HG03045 (cell line): ENCODE data around the gene MBOAT2.

Source experiments
- ATAC-seq: cut with Tn5 transposase; IDR thresholded peaks from one replicate; pipeline ENCODE4 v1.9.1; 2021; ENCODE audit warnings: mild to moderate bottlenecking, moderate library complexity; ENCODE audit not compliant: unreplicated experiment

Gene MBOAT2

DNA sequence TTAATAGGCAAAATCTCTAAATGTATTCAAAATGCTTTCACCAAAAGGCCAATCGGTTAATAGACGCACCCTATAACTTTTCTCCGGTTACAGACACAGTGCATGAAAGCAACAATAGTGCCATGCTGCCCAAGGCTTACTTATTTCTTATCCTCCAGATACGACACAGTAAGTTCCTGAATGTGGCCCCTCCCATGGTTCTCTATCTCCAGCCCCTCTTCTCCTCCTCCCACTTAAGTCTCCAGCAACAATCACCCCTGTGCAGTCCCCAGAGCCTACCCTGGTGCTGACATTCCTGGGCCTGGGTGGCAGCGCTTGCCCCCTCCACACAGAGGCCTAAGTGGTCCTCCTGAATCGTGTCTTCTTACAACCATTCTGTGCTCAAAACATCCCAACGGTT, 169.6 kb downstream of the MBOAT2 start:
- no peak for ATAC-seq

DNA sequence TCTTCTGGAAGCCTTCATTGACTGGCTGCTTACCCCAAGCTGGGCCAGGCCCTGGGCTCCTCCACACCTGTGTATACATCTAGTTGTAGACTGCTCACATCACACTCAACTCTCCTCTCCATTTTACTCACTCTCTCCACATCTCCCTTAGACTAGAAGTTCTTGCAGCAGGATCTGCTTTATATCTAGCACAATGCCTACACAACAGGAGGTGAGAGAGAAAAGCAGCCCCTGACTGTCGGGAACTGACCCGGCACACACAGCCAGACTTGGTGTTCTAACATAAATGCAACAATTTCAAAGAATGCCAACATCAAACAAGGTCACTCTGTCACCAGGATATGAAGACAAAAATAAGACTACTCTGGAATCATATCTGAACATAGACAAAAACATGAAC, 172.0 kb downstream of the MBOAT2 start:
- ATAC-seq, result no peak

DNA sequence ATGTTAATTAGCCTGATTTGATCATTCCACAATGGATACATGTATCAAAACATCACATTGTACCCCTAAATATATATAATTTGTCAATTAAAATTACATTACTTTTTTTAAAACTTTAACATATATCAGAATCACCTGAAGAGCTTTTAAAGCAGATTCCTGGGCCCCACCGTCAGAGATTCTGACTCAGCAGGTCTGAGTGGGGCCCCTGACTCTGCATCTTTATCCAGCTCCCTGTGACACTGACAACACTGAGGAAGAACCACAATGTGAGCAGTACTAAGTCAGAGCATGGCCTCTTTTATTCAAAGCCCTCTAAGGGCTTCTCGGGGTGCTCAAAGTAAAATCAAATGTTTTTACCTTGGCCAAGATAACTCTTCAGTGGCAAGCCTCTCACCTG, 175.8 kb downstream of the MBOAT2 start:
- ATAC-seq, result no peak

DNA sequence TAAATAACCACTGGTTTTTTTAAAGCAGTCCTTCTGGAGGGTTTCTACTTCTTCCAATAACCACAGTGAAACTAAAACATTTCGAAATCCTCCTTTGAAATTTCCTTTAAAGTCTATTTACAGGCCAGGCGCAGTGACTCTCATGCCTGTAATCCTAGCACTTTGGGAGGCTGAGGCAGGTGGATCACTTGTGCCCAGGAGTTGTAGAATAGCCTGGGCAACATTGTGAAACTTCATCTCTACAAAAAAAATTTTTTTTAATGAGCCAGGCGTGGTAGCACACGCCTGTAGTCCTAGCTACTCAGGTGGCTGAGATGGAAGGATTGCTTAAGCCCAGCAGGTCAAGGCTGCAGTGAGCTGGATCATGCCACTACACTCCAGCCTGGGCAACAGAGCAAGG, 181.3 kb downstream of the MBOAT2 start:
- ATAC-seq, result no peak

DNA sequence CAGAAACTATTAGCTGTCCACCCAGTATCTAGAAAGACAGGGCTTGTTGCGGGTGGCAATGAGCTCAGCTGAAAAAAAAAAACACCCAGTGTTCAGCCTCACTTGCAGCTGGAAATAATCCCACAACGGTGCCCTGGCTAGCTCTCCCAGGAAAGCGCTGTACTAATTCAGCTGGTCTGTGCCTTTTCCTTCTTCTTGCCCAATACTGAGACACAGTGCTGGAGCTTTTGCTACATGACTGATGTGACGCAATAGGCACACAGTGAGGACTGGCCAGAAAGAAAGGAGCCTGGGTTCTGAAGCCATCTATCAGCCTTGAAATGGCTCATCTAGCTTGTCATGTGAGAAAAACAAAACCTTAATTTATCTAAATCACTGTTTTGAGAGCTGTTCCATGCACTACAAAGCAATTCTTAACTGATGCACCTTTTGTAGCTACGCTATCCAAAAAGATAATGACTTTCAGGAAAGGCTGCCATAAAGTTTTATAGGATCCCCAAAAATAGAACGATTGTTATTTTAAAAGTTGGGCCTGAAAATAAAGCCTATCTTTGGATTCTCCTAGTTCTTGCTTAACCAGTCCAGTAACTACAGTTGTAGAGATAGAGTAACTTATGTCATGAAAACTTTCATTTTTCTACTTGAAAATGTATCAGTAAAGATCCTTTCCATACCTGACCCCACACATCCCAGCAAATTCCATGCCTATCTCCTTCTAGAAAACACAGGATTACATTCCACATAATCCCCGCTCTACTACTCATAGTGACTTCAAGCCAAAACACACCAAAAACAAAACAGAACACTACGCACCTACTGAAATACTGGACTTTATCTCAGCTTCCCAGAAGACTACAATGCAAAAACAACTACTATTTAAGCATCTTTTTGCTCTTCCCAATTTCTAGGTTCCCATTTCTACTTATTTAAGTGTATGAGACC, 181.9 kb downstream of the MBOAT2 start:
- ATAC-seq, result no peak

DNA sequence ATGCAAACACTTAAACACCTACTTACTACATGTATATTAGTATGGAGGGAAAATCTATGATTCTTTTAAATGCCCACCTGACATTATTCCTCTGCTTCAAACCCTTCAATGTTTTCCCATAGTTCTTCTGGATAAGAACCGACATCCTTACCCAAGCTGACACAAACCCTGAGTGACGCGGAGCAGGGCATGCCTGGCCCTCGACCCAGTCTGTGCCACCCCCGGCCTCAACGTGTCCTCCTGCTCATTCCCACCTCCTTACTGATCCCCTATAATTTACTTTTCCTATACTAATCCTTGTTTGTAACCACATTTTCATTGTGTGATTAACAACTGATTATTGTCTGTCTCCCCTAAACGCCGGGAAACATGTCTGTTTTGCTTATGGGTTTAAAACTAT, 183.5 kb downstream of the MBOAT2 start:
- no peak for ATAC-seq

DNA sequence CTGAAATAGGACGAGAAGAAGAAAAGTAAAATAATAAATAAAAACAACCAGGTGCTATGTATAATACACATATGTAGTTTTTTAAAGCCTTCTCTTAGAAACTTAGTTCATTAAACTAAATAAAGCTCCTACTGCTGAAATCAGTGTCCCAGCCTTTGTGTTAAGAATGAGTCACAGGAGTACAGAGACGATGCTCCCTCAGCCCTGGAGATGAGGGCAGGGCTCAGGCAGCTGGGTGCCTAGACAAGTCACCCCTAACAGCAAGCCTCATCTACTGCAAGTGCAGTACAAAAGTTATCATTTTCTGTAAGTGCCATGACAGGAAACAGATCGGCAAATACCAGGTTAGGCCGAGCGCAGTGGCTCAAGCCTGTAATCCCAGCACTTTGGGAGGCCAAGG, 184.3 kb downstream of the MBOAT2 start:
- ATAC-seq, result no peak

DNA sequence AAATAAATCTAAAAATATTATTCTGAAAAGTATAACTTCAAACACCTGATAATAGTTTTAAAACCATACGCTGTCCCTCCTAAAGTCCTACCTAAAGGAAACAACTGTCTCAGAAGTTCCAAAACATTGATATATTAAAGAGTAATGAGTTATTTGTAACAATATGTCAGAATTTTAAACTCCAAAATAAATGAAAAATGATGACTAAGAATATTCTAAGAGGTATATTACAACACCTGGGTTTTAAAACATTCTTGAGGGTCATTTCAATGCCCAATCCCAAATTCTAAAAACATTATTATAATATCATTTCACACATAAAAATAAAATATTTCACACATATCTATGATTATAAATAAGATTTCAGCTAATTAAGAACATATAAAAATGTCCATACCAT, 186.3 kb downstream of the MBOAT2 start:
- no peak for ATAC-seq

DNA sequence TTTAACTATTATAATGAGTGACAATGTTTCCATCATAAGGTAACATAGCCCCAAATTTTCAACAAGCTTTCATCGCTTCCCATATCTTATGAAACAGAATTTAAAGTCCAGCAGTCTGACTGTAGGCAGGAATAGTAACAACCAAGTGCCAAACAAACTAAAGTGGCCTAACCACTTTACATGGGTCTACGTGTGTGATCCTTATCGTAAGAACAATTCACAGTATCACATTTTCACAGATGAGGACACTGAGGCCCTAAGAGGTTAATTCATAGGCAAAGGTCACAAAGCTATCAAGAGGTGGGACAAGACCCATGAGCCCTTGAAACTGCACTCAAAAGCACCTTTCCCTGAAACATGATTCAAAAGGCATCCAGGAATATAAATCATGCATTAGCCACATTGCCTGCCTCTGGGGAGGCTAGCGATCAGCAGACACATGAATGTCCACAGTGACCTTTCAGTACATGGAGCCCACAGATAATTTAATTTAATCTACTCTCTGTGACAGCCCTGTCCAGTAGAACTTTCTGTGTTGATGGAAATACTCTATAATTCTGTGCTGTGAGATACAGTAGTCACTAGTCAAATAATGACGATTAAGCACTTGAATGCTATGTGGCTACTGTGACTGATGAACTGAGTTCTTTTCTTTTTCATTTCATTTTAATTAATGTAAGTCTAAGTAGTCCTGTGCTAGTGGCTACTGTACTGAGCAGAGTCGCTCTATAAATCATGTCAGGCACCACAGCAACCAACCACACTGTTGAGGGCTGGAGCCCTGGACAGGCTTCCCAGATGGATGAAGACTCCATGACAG, 196.4 kb downstream of the MBOAT2 start:
- no peak for ATAC-seq

DNA sequence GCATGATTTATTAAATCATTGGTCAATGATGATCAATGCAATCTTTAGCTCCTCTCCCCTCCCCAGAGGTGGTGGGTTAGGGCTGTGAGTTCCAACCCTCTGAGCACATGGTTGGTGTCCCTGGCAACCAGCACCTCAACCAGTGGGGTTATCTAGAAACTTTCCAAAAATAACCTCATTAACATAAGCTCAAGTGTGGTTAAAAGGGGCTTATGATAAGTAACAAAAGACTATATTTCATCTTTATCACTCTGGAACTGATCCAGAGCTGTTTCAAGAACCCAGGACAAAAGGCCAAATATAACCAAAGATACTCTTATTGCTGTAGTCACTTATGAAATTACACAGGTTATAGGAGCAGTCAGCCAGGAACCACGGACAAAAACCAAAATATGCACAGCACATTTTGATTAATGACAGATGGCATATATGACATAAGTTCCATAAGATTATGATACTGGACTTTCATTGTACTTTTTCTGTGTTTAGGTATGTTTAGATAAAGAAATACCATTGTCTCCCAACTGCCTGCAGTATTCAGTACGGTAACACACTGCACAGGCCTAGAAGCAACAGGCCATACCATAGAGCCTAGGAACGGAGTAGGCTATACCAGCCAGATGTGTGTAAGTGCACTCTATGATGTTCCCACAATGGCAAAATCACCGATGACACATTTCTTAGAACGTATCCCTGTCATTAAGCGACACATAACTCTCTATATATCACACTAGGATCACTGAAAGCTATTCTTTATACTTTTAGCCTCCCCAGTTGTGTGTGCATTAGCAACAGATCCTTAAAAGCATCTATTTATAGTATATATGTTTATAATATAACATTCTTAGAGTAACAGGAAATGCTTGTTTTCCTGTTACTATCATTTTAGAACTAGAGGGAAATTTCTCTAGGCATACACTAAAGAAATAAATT, 197.9 kb downstream of the MBOAT2 start:
- no peak for ATAC-seq

DNA sequence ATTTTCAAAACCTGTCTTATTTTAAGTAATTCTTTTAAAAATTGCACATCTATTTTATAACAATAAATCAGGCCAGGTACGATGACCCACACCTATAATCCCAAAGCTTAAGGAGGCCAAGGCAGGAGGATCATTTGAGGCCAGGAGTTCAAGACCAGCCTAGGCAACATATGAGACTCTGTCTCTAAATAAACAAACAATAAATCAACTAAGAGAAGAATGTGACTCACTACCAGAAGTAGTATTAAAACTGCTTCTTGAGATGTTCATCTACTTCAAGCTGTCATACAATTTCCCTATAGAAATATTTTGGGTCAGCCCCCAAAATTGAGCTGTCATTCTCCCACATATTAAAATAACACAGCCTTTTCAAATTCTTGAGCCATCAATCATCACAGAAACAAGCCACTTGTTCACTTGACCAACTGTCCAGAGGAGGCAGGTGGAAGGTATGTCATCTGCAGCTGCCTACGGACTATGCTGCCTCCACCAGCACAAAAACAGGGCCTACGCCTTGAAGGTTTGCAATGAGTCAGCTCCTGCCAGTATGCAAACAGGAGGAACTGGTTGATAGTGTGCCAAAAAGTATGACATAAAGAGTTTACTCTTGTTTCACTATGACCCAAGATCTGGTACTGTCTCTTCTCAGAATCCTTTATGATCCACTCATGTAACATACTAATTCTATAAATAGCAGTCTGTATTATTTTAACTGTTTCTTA, 199.7 kb downstream of the MBOAT2 start:
- ATAC-seq, result peak; percentile 99

DNA sequence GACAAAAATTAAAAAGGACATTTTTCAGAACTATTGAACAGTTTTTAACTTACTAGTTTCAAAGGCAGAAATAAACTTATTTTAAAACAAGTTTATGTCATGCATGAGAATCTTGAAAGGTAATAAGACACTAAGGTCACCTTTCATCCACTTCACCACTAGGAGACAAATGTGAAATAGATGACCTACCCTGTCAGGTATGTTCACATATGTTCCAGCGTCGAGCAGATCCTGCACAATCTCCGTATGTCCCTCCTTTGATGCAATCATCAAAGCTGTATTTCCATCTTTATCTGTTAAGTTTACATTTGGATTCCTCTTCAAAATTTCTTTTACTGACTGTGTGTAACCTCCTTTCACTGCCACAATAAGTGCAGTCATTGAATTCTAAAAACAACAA, 200.7 kb downstream of the MBOAT2 start:
- ATAC-seq, result no peak
